GM18951 (cell line): ENCODE data around the gene BAIAP3.
"Not testable (repeated sequence)": the region's sequence is repeated elsewhere in the genome, so short reads cannot be mapped to it uniquely, and the experiment has no call there.

ENCODE experiments used
- POLR2A ChIP-seq: IDR thresholded peaks from 4 replicates; pipeline ENCODE4 v1.6.1; 2011; ENCODE audit warnings: mild to moderate bottlenecking; ENCODE audit not compliant: insufficient read length, insufficient read depth; ENCODE audit errors: extremely low read depth
- in situ Hi-C: fragments of 300-500 bp; cut with MboI; formaldehyde crosslinking; loops from one replicate; pipeline ENCODE4 v1.12.0; 2022; ENCODE audit warnings: low sequenced_read_pairs, mixed read lengths, inconsistent platforms; ENCODE audit not compliant: unreplicated experiment

Gene BAIAP3

DNA sequence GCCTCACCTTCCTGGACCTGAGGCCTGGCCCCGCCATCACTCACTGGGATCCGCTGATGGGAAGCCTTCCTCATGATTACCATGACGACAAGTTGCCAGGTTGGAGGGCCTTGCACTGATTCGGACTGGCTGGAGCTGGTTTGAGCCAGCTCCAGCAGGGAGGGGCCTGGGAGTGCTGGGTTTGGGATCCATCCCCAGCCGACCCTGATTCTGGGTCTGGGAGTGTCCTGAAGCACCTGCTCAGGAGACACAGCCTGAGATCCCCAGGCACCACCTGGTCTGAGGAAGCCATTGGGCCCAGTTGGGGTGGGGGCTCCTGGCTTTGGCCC lies 5.9 kb upstream of the BAIAP3 start:
- TF ChIP-seq POLR2A: no peak
- in situ Hi-C loops: no loop called here

GRCh38 chr16:1328136-1328535 lies 5.3 kb upstream of the BAIAP3 start:
- in situ Hi-C loops: not testable (repeated sequence)

GRCh38 chr16:1328961-1329360 lies 4.5 kb upstream of the BAIAP3 start:
- in situ Hi-C loops: not testable (repeated sequence)

DNA sequence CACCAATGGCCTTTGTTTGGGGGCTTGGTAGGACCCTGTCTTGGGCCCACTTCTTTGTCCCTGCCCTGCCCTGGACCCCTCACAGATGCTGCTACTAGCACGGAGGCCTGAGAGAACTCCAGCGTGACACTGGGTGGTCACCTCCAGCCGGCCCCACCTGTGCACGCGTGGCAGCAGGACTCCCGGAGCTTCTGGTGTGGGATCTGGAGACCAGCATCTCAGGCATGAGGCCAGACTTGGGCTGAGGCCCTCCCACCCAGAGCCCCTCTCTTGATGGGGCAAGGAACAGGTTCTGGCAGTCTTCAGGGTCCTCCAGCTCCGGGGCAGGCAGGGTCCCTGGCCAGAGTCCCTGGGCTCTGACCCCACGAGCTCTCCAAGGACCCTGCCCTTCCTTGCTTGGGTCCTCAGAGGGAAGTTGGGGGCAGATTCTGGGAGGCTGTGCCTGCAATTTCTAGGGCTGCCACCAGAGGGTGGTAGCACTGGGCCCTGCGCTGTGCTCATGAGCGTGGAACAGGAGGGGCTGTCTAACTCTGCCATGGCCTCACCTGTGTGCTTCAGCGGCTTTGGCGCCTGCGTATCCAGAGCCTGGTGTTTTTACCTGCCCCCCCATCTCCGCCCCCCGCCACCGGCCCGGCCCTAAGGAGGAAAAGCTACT lies 3.1 kb upstream of the BAIAP3 start:
- in situ Hi-C loops: no loop called here

GRCh38 chr16:1330931-1331711 lies 2.3 kb upstream of the BAIAP3 start:
- in situ Hi-C loops: no loop called here
- TF ChIP-seq POLR2A: no peak

More for the DNA sequence above, 3.1 kb upstream of the BAIAP3 start:
- TF ChIP-seq POLR2A: no peak

DNA sequence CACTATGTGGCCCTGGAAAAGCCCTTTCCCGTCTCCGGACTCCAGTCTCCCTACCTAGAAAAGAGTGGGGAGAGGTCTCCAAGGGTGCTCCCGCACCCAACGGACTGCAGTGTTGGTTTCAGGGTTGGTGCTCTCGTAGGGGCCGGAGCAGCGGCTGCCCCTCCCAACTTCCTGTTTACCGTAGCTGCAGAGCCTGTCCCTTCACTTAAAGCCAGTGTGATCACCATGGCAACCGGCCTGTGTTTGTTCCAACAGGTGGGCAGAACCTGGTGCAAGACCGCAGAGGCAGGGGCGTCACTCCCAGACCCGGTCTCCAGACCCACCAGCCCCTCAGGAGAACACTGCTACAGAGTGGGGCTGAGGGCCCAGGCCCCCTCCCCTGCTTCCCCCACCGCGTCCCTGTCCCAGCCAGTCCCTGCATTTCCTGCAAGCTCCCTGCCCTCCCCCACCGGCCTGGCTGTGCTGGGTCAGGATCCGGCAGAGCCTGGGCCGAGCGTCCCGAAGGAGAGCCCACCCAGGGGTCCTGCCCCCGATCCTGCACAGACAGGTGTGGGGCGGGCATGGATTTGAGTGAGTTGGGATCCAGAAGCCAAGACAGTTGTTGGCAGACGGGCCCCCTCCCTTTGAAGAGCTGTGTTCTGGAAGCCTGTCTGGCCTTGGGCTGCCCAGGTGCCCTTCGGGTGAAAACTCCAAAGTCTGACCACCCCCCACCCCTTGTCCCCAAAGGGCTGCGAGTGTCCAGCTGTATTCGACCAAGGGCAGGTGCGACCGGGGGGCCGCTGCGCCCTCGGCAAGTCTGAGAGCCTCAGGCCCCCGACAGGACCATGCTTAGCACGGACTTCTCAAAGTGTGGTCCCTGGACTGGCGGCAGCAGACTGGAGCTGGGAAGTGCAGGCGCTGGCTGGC lies 1.5 kb upstream of the BAIAP3 start:
- TF ChIP-seq POLR2A: no peak
- in situ Hi-C loops: no loop called here

GRCh38 chr16:1332618-1333148 lies 762 bp upstream of the BAIAP3 start:
- no peak for TF ChIP-seq POLR2A
- in situ Hi-C loops: no loop called here

DNA sequence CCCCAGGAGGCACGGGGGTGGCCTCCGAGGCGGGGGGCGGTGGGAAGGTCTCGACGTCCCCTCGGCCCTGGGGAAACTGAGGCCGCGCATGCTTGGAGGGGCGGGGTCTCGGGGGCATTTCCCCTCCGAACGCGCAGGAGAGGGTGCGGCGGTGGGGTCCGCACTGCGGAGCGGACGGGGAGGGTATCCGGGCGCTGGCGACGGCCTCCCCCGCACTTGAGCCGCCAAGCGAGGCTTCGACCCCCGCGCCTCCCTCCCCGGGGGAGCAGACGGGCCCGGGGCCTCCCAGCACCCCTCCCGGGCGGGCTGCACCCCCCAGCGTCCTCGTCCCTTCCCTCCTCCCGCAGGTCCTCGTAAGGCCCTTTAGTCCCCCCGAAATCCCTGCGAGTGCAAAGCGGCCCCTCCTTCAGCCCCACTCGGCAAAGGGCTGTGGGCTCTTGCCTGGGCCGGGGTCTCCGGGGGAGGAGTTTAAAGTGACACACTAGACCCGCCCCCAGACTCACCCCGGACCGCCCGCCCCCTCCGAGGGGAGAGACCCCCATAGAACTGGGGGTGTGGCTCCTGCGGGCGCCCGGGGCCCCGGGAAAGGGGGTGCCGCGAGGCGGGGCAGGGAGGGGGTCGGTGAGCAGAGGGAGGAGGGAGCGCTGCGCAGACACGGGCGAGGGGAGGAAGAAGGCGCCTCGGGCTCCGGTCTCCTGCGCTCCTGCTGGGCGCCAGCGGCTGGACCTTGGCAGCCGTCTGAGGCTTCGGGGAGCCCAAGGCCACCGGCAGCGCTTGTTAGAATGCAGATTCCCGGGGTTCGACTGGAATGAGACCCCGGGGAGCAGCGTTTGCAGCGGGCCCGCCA lies 632 bp downstream of the BAIAP3 start:
- TF ChIP-seq POLR2A: no peak
- in situ Hi-C loops: no loop called here

GRCh38 chr16:1334739-1335138 lies 1.3 kb downstream of the BAIAP3 start:
- in situ Hi-C loops: no loop called here
- no peak for TF ChIP-seq POLR2A

DNA sequence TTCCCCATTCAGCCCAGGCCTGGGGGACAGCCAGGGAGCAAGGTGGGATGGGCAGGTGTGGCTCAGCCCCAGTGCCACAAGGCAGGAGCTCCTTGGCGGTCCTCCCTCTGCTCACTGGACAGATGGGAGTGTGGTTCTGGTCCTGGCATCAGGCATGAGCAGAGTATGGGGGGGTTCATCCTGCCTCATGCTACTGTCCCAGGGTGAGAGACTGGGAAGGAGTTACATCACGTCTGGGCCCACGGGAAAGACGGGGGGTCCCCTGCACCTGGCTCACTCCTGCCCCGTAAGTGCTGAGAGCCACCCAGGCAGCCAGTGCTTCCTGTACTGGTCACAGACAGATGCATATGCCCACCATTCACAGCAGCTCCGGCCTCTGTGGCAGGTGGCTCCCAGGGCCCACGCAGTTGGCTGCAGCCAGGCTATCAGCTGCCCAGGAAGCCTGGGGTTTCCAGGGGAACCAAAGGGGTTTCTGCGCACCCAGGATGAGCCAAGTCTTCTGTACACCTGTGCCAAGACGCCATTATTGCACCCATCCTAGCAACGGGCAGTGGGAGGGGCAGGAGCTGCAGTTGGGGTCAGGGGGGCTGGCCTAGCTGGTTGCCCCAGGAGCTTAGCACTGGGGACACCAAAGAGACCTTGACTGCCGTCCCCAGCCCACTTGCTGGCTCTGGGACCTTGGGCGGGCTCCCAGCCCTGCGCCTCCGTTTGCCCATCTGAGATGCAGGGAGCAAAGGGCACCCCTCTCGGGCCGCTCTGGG lies 1.9 kb downstream of the BAIAP3 start:
- no peak for TF ChIP-seq POLR2A
- in situ Hi-C loops: no loop called here

DNA sequence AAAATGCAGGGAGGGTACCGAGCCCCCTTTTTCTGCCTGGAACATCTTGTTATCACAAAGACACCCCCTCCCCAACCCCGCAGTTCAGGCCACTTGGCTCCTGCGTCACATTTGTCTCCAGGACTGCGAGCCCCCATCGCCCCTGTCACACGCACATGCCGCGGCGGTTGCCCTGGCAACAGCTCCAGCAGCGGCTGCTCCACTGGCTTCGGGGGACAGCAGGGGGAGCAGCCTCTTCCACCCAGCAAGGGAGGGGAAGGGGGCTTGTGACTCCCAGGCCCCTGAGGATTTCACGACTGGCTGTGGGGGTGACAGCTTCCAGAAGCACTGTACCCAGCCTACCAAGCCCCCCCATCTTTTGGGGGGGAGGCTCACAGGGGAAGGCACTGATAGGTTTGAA lies 2.6 kb downstream of the BAIAP3 start:
- in situ Hi-C loops: no loop called here
- no peak for TF ChIP-seq POLR2A

- in situ Hi-C loops: no loop called here
- no peak for TF ChIP-seq POLR2A
Measured at GRCh38 chr16:1336619-1337018, 3.2 kb downstream of the BAIAP3 start.

GRCh38 chr16:1337486-1337885 lies 4.0 kb downstream of the BAIAP3 start:
- no peak for TF ChIP-seq POLR2A
- in situ Hi-C loops: no loop called here
